Measurements from ENCODE around the gene ADAMTSL1.

- TF ChIP-seq, protein P1, sequence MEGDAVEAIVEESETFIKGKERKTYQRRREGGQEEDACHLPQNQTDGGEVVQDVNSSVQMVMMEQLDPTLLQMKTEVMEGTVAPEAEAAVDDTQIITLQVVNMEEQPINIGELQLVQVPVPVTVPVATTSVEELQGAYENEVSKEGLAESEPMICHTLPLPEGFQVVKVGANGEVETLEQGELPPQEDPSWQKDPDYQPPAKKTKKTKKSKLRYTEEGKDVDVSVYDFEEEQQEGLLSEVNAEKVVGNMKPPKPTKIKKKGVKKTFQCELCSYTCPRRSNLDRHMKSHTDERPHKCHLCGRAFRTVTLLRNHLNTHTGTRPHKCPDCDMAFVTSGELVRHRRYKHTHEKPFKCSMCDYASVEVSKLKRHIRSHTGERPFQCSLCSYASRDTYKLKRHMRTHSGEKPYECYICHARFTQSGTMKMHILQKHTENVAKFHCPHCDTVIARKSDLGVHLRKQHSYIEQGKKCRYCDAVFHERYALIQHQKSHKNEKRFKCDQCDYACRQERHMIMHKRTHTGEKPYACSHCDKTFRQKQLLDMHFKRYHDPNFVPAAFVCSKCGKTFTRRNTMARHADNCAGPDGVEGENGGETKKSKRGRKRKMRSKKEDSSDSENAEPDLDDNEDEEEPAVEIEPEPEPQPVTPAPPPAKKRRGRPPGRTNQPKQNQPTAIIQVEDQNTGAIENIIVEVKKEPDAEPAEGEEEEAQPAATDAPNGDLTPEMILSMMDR (IDR thresholded peaks at IDR 0.05; ENCODE audit: low read depth, low read length): no peak
- no peak for TF ChIP-seq EZH2phosphoT487 (IDR thresholded peaks at IDR 0.05; ENCODE audit: low read depth)
Measured at GRCh38 chr9:18857769-18858168, 383.8 kb downstream of the ADAMTSL1 start.

Measured in OCI-LY3 (cell line).